Stomach (tissue), 4 donors: ENCODE results near the gene PTPRCAP.

Source experiments
- CTCF ChIP-seq, 7 experiments: fragments of 450-650 bp in 4 of 7; fragments of 200-600 bp in 3 of 7; sonication (generic) in 3 of 7; IDR thresholded peaks; one replicate each; pipeline ENCODE4 v1.5.1; 2016 to 2019; ENCODE audit warnings: antibody characterized with exemption in 7 of 7, control low read depth in 2 of 7, mild to moderate bottlenecking in 1 of 7
- EP300 ChIP-seq: sonication (generic); formaldehyde crosslinking; IDR thresholded peaks from one replicate; pipeline ENCODE4 v1.6.1; 2017; ENCODE audit warnings: antibody characterized with exemption

GRCh38 chr11:67393437-67393836 is 44.0 kb downstream of the PTPRCAP start:
- TF ChIP-seq CTCF (IDR thresholded peaks at IDR 0.05): no peak
- TF ChIP-seq EP300: no peak
